HepG2 (cell line): ENCODE results near the gene CNP. TPM values are rescaled to one million over a fixed set of nuclear protein-coding genes. Genes with fewer than 3 reads are reported as not detected.

Source experiments
- ELF3 ChIP-seq: IDR thresholded peaks from 2 replicates; pipeline ENCODE4 v1.6.1; 2016; ENCODE audit warnings: missing genetic modification reagents, missing compliant biosample characterization
- FOXA1 ChIP-seq, 2 experiments: fragments of 450-650 bp in 1 of 2; sonication (generic) in 1 of 2; formaldehyde crosslinking in 1 of 2; IDR thresholded peaks; 2 replicates each; pipeline versions ENCODE4 v1.4.0 to v1.6.1; 2016 to 2020; ENCODE audit warnings: missing genetic modification reagents in 1 of 2
- GFI1 ChIP-seq: sonication (generic); formaldehyde crosslinking; IDR thresholded peaks from 2 replicates; pipeline ENCODE4 v1.5.0; 2020; ENCODE audit warnings: missing genetic modification reagents, mild to moderate bottlenecking, borderline replicate concordance
- HNF4G ChIP-seq, 2 experiments: sonication (generic) in 1 of 2; formaldehyde crosslinking in 1 of 2; IDR thresholded peaks; 2 replicates each; pipeline versions ENCODE4 v1.4.0 to v1.6.1; 2011 to 2020; ENCODE audit warnings: borderline replicate concordance in 2 of 2, low read depth in 2 of 2, mild to moderate bottlenecking in 2 of 2, low read length in 1 of 2, missing genetic modification reagents in 1 of 2, moderate library complexity in 1 of 2
- HNRNPH1 ChIP-seq: fragments of 200-400 bp; formaldehyde crosslinking; optimal IDR thresholded peaks from 2 replicates; pipeline ENCODE3; 2017; ENCODE audit warnings: mild to moderate bottlenecking, low read depth, low read length
- KAT8 ChIP-seq: IDR thresholded peaks from 2 replicates; pipeline ENCODE4 v1.6.1; 2016; ENCODE audit warnings: missing genetic modification reagents, missing compliant biosample characterization
- NR2F1 ChIP-seq, 2 experiments: fragments of 450-650 bp in 1 of 2; formaldehyde crosslinking in 1 of 2; IDR thresholded peaks; 2 replicates each; pipeline versions ENCODE4 v1.5.0 to v1.6.1; 2016 to 2020; ENCODE audit warnings: mild to moderate bottlenecking in 1 of 2, missing compliant biosample characterization in 1 of 2, missing genetic modification reagents in 1 of 2, moderate library complexity in 1 of 2
- NR2F2 ChIP-seq: IDR thresholded peaks from 2 replicates; pipeline ENCODE4 v1.6.1; 2012; ENCODE audit warnings: low read depth, inconsistent platforms, borderline replicate concordance
- PHF5A ChIP-seq: IDR thresholded peaks from one replicate; pipeline ENCODE4 v1.6.1; 2018; ENCODE audit warnings: low read depth, missing genetic modification reagents; ENCODE audit not compliant: unreplicated experiment
- PRDM4 ChIP-seq: sonication (generic); formaldehyde crosslinking; IDR thresholded peaks from 2 replicates; pipeline ENCODE4 v1.9.0; 2021; ENCODE audit warnings: missing genetic modification reagents, borderline replicate concordance
- USF2 ChIP-seq, 2 experiments: sonication (generic) in 1 of 2; formaldehyde crosslinking in 1 of 2; IDR thresholded peaks; 2 replicates each; pipeline versions ENCODE4 v1.5.1 to v1.6.1; 2011 to 2020; ENCODE audit warnings: borderline replicate concordance in 1 of 2, low read depth in 1 of 2, low read length in 1 of 2, mild to moderate bottlenecking in 1 of 2, missing genetic modification reagents in 1 of 2, moderate library complexity in 1 of 2
- ZFP36L2 ChIP-seq: sonication (generic); formaldehyde crosslinking; IDR thresholded peaks from 2 replicates; pipeline ENCODE4 v1.4.0; 2020; ENCODE audit warnings: missing genetic modification reagents
- ZNF143 ChIP-seq: sonication (generic); formaldehyde crosslinking; IDR thresholded peaks from 2 replicates; pipeline ENCODE4 v1.4.0; 2020; ENCODE audit warnings: missing genetic modification reagents
- ZNF264 ChIP-seq: sonication (generic); formaldehyde crosslinking; IDR thresholded peaks from 2 replicates; pipeline ENCODE4 v1.4.0; 2020; ENCODE audit warnings: missing genetic modification reagents
- ZNF484 ChIP-seq: sonication (generic); formaldehyde crosslinking; IDR thresholded peaks from 2 replicates; pipeline ENCODE4 v1.5.1; 2020; ENCODE audit warnings: mild to moderate bottlenecking, low read depth, missing genetic modification reagents, borderline replicate concordance
- ZNF569 ChIP-seq: sonication (generic); formaldehyde crosslinking; IDR thresholded peaks from 2 replicates; pipeline ENCODE4 v1.5.0; 2020; ENCODE audit warnings: mild to moderate bottlenecking, missing genetic modification reagents, moderate library complexity, borderline replicate concordance
- ZNF619 ChIP-seq: sonication (generic); formaldehyde crosslinking; IDR thresholded peaks from 2 replicates; pipeline ENCODE4 v1.4.0; 2020; ENCODE audit warnings: mild to moderate bottlenecking, missing genetic modification reagents
- ZNF784 ChIP-seq: sonication (generic); formaldehyde crosslinking; IDR thresholded peaks from 2 replicates; pipeline ENCODE4 v1.5.1; 2020; ENCODE audit warnings: missing genetic modification reagents, mild to moderate bottlenecking, borderline replicate concordance
- ZNF879 ChIP-seq: sonication (generic); formaldehyde crosslinking; IDR thresholded peaks from 2 replicates; pipeline ENCODE4 v1.8.1; 2023; ENCODE audit warnings: missing genetic modification reagents
- polyA plus RNA-seq, 8 experiments: library from polyadenylated mRNA; depleted of rRNA in 3 of 8; stranded (reverse) in 7 of 8; unstranded in 1 of 8; fragments of >200 nt; fragmentation: Illumina TruSeq in 4 of 8; extraction: Trizol in 4 of 8; gene quantifications; 2 replicates each; pipeline versions ENCODE4 v1.2.1 to v1.2.3, GENCODE V29; 2011 to 2016; ENCODE audit warnings: low read depth in 4 of 8, missing spikeins in 1 of 8, mixed read lengths in 1 of 8; ENCODE audit not compliant: insufficient read depth in 1 of 8
- total RNA-seq, 5 experiments: library from RNA; depleted of rRNA; stranded (reverse); fragments of >200 nt; fragmentation: Illumina TruSeq; extraction: Trizol; gene quantifications; 2 replicates each; pipeline ENCODE4 v1.2.3, GENCODE V29; 2016; ENCODE audit warnings: low read depth in 1 of 5
- TF ChIP-seq, protein P1 (sequence below): sonication (generic); formaldehyde crosslinking; IDR thresholded peaks from 2 replicates; pipeline ENCODE4 v1.5.0; 2020; ENCODE audit warnings: missing genetic modification reagents
- TF ChIP-seq, protein P2 (sequence below), 2 experiments: fragments of 450-650 bp in 1 of 2; sonication (generic) in 1 of 2; formaldehyde crosslinking; IDR thresholded peaks; 2 replicates each; pipeline versions ENCODE4 v1.5.0 to v1.8.0; 2020 to 2022; ENCODE audit warnings: mild to moderate bottlenecking in 1 of 2, missing genetic modification reagents in 1 of 2

The CNP gene
- total and polyA plus RNA-seq, 2 of the 13 experiments (the other 11 are each of a cell fraction or from before 2014, with no cell fraction given): 97.2 to 161 TPM

GRCh38 chr17:42002792-42003301 is 36.3 kb downstream of the CNP start (continued):
- TF ChIP-seq ZNF264 (CRISPR knock-in tag) (no peak), ZNF143 (CRISPR knock-in tag) (no peak), ZNF569 (CRISPR knock-in tag) (no peak), PRDM4 (CRISPR knock-in tag) (no peak), KAT8 (0 out of 2 replicates have a peak, but pooled peaks have one; percentile 21), ZFP36L2 (no peak), ELF3 (CRISPR knock-in tag) (peak; percentile 79), ZNF879 (CRISPR knock-in tag) (no peak), GFI1 (no peak), FOXA1 (IDR thresholded peaks at IDR 0.05) (no peak), FOXA1 (CRISPR knock-in tag; IDR thresholded peaks at IDR 0.05) (peak; percentile 69), ZNF619 (no peak), HNF4G (IDR thresholded peaks at IDR 0.05; ENCODE audit: borderline replicate concordance, low read depth, low read length) (peak; percentile 60; the same call in 1 of the 2 replicates), HNF4G (CRISPR knock-in tag; IDR thresholded peaks at IDR 0.05; ENCODE audit: borderline replicate concordance, low read depth) (peak; percentile 28; the same call in 1 of the 2 replicates), NR2F1 (CRISPR knock-in tag; IDR thresholded peaks at IDR 0.05) (no peak), ZNF784 (CRISPR knock-in tag) (0 out of 2 replicates have a peak, but pooled peaks have one; percentile 65), NR2F2 (peak; percentile 36; the same call in 1 of the 2 replicates), PHF5A (no peak), USF2 (IDR thresholded peaks at IDR 0.05; ENCODE audit: low read depth, low read length) (no peak), USF2 (CRISPR knock-in tag; IDR thresholded peaks at IDR 0.05; ENCODE audit: borderline replicate concordance) (no peak), ZNF484 (CRISPR knock-in tag) (no peak), HNRNPH1 (no peak)
- TF ChIP-seq, protein P1, sequence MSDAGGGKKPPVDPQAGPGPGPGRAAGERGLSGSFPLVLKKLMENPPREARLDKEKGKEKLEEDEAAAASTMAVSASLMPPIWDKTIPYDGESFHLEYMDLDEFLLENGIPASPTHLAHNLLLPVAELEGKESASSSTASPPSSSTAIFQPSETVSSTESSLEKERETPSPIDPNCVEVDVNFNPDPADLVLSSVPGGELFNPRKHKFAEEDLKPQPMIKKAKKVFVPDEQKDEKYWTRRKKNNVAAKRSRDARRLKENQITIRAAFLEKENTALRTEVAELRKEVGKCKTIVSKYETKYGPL (CRISPR knock-in tag): no peak
- TF ChIP-seq, protein P2, sequence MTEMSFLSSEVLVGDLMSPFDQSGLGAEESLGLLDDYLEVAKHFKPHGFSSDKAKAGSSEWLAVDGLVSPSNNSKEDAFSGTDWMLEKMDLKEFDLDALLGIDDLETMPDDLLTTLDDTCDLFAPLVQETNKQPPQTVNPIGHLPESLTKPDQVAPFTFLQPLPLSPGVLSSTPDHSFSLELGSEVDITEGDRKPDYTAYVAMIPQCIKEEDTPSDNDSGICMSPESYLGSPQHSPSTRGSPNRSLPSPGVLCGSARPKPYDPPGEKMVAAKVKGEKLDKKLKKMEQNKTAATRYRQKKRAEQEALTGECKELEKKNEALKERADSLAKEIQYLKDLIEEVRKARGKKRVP (CRISPR knock-in tag; IDR thresholded peaks at IDR 0.05): 0 out of 4 replicates have a peak, but pooled peaks of 1 of the 2 experiments have one; percentile 6
